HUDEP-2 (cell line): ENCODE data around the gene DHX32.
"Not testable (repeated sequence)": the region's sequence is repeated elsewhere in the genome, so short reads cannot be mapped to it uniquely, and the experiment has no call there.

ENCODE experiments used
- DNase-seq, 76 experiments: peaks; one replicate each; lab custom pipeline; 2025; ENCODE audit not compliant: unreplicated experiment in 76 of 76; lab: John Stamatoyannopoulos, UW

The DHX32 gene

DNA sequence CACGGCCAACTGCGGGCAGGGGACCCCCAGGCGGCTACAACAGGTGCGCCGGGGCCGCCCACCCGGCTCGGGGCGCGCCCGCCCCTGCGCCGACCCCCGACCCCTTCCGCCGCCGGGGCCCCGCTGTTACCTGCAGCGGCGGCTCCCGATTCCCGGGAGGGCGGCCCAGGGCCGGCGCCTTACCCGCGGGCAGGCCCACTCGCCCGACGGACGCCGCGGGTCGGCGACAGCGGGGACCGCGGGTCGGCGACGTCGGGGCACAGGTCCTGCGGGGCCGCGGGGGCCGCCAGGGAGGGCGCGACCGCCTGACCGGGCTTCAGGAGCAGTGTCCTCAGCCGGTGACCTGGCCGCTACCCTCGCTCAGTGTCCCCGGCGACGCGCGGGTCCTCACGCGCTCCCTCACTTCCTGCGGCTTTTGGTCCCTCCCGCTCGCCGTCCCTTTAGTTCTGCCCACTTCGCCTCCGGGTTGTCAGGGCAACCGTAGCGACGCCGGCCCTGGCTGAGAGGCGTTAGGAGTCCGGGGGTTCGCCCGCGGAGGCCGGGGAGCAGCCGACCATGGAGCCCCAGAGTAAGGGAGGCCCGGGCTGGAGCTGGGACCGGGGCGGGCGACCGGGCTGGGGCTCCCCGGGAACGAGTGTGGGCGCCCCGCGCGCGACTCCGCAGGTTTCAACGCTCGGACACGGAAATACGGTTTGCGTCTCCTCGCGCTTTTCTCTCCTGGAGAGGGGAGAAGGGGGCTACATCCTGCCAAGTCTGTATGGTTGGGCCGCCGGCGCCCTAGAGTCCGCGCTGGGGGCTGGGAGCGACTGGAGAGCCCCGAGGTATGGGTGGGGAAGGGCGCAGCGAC is 15.2 kb upstream of the DHX32 start, which contains the start of gene FANK1:
FANK1 (plus strand) TSS at position 477 of the 847 bp plus-strand sequence; CDS start at position 556, 79 bp downstream.
- peak in 75 of 76 experiments; percentile 3 to 87 (median 74) for DNase-seq

- peak in 41 of 76 experiments; percentile 2 to 52 (median 26) for DNase-seq
Observed at GRCh38 chr10:125895130-125896087, 14.3 kb upstream of the DHX32 start.

DNA sequence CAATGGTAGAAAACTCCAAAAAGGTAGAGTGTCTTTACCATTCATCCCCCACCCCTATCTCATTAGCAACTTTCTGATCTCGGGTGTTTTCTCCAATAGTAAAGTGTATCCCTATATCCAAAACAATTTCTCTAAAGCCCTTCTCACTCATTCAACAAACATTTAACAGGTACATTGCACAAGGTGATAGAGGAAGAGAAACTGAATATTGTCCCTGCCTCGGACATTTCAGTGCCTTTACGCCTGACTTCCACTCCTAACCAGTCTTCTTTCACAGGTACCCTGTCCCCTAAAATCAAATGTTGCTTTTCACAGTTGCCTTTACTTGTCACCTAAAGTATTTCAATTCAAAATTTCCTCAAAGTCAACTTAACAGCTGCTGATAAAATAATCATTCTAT is 13.1 kb upstream of the DHX32 start:
- DNase-seq, result not testable (repeated sequence)

DNA sequence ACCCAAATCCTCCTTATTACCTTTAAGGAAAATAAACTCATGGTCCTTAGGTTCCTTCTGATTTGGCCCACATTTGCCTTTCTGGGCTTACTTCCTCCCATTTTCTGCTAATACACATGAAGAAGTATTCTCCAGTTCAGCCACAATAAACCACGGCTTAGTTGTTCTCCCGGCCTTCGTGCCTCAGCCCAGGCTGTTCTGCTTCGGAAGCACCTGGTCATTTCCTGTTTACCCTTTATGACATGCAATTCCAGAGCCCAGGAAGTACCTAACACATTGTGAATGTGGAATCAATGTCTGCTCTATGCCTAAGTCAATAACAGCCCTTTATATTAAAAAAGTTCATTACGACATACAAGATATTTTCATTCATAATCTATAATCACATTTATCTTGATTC is 11.3 kb upstream of the DHX32 start:
- DNase-seq, result not testable (repeated sequence)

DNA sequence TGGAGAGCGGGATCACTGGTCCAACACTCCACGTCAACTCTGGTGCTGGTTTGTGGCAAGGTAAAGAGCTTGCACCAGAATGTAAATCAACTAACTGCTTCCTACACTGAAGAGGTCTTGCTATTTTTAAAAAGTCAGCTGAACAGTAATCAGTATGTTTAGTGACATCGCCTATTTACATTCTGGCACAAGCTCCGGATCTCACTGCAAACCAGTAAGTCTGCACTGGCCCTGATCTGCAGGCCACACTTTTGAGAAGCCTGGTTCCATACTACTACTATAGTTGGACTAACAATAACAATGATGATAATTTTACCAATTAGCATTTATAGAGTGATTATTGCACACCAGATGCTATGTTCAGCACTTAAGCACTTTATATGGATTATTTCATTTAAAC is 8.3 kb upstream of the DHX32 start:
- DNase-seq, result not testable (repeated sequence)

- DNase-seq, result no peak
Observed at GRCh38 chr10:125886914-125887512, 5.9 kb upstream of the DHX32 start.

DNA sequence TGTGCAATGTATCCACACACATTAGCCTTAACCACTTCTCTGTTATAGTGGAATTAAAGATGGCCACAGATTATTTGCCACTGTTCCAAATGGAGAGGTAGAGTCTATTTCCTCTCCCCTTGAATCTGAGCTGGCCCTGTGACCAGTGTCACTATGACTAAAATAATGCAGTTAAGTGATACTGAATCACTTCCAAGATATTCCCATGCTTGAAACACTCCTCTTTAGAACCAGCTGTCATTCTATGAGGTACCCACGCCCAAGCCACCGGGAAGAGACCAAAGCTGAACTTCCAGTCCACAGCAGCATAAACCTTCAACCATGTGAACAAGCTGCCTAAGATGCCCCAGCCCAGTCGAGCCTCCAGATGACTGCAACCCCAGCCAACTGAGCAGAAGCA is 2.1 kb upstream of the DHX32 start:
- no peak for DNase-seq

- no peak for DNase-seq
Observed at GRCh38 chr10:125882596-125882995, 1.5 kb upstream of the DHX32 start.

GRCh38 chr10:125880719-125881118 is 373 bp downstream of the DHX32 start:
- DNase-seq, result no peak

DNA sequence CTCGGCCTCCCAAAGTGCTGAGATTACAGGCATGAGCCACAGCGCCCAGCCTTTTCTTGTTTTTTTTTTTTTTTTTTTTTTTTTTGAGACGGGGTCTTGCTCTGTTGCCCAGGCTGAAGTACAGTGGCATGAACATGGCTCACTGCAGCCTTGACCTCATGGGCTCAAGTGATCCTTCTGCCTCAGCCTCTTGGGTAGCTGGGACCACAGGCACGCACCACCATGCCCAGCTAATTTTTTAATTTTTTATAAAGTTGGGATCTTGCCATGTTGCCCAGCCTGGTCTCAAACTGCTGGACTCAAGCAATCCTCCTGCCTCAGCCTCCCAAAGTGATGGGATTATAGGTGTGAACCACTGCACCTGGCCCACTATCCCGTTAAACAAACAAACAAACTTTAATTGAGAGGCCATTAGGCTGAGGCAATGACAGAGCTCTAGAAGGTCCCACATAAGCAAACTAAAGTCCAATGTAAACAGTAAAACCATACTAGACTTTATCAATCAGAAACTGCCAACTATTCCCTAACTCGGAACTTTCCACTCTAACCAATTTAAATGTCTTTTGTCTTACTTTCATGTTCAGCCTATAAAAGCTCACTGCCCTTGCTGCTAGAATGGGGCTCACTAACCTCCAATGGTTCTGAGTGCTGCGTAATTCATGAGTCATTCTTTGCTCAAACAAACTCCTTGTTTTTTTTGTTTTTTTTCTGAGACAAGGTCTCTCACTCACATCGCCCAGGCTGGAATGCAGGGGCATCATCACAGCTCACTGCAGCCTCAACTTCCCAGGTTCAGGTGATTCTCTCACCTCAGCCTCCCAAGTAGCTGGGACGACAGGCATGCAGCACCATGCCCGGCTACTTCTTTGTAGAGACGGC is 1.9 kb downstream of the DHX32 start:
- no peak for DNase-seq

GRCh38 chr10:125871338-125871737 is 9.8 kb downstream of the DHX32 start:
- no peak for DNase-seq

DNA sequence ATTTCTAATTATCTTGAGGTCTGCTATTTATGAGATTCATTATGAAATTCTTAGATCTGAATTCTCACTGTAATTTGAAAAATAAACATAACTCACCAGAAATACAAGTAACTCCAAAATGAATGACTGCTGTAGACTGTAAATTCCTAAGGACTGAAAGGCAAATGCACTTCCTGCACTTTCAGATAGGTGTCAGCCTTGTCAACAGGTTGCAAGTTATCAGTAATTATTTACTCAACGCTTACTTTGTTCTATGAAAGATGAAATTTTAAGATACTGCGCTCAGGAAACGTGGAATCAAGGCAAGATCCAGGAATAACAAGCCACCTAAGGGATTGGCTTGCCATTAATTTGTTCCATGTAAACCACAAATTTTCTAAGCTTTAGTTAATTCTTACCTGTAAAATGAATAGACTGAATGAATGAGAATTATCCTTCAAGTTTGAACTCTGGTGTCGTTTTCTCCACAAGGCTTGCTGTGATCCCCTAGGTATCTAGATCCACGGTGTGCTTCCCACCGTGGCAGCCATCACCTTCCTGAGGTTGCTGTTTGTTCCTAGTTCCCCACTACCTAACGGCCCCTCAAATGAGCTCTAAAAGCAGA is 12.6 kb downstream of the DHX32 start:
- peak in 27 of 76 experiments; percentile 1 to 51 (median 16) for DNase-seq

DNA sequence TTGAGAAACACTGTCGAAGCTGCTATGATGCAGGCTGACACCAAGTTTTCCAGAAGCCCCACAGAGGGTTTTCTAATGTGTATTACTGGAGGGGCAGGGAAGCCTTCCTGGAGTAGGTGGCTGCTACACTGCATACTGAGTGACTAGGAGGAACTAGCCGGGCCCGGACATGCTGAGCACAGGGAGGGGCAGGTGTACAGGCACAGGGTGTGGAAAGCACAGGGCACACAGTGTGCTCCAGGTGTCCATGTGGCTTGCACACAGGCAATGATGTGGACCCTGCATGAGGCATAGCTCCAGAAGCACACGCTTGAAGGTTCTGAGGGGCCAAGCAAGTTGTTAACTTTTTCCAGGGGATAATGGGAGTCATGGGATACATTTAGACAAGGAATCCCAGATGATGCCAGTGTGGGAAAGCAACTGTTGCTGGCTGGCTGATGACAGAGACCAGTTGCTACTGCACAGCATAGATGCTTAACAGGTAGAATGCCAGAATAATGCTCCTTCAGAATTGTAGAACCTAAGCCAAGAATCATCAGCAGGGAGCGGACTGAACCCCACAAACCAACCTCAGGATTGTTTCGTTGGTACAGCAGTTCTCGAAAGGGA is 14.6 kb downstream of the DHX32 start:
- no peak for DNase-seq

DNA sequence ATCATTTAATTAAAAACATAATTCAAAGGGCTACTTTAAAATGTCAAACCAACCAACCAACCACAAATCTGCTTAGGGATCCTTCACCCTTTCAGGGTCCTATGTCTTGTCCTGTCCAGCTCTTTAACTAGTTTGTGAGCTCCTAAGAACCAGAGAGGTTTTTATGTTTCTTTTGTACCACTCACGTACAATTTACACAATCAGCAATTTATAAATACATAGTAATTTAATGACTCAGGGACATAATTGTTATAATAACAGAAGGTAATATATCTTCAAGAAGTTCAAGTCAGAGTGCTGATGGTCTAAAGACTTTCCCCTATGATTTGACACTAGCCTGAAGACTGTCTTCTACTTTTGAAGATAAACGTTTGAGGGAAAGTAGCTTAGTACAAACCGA is 16.0 kb downstream of the DHX32 start:
- no peak for DNase-seq

GRCh38 chr10:125859128-125859817 is 21.8 kb downstream of the DHX32 start:
- DNase-seq, result no peak

- DNase-seq, result no peak
Observed at GRCh38 chr10:125857185-125857760, 23.8 kb downstream of the DHX32 start.

GRCh38 chr10:125852487-125852886 is 28.6 kb downstream of the DHX32 start:
- DNase-seq, result no peak
